IMR-90 (cell line): Measurements from ENCODE around the gene SLIT3. TPM values are rescaled to one million over a fixed set of nuclear protein-coding genes. Genes with fewer than 3 reads are reported as not detected.

Experiments
- ATAC-seq: fragments of 200-7000 bp; cut with Tn5 transposase; 2 replicates; pipeline ENCODE4 v1.9.1; 2020; ENCODE audit warnings: low read depth, mild to moderate bottlenecking, moderate library complexity
- BruUV-seq: library from RNA; stranded (reverse); fragments of 400-500 nt; replicated peaks from 2 replicates; lab custom pipeline; 2021; lab: Mats Ljungman, UMichigan
- CTCF ChIA-PET: fragments of 300-600 bp; formaldehyde crosslinking; extraction: SDS; loops from one replicate; lab custom pipeline; 2021; ENCODE audit warnings: antibody characterized with exemption; lab: Yijun Ruan, JAX
- POLR2A ChIA-PET: fragments of 300-600 bp; sonication (Branson Sonifier 250); formaldehyde crosslinking; loops from one replicate; lab custom pipeline; 2022; ENCODE audit warnings: antibody characterized with exemption; ENCODE audit not compliant: unreplicated experiment; lab: Charles Lee
- DNase-seq: peaks from one replicate; pipeline ENCODE4 v3.0.0; 2013
- H2AFZ ChIP-seq: replicated peaks from 2 replicates; pipeline ENCODE3; 2013; ENCODE audit warnings: low read length, mild to moderate bottlenecking; ENCODE audit not compliant: poor library complexity
- H2AK5ac ChIP-seq: 2 replicates; pipeline ENCODE4 v1.6.1; 2013; ENCODE audit warnings: low read depth, low read length, inconsistent platforms
- H2AK9ac ChIP-seq: replicated peaks from 2 replicates; pipeline ENCODE3; 2013; ENCODE audit warnings: mild to moderate bottlenecking, low read depth, low read length, moderate library complexity; ENCODE audit not compliant: poor library complexity
- H2BK120ac ChIP-seq: 2 replicates; pipeline ENCODE4 v1.6.1; 2013; ENCODE audit warnings: low read depth, low read length, inconsistent platforms
- H2BK15ac ChIP-seq: 3 replicates; pipeline ENCODE4 v1.6.1; 2013; ENCODE audit warnings: low read depth, low read length, inconsistent platforms
- H2BK20ac ChIP-seq: 2 replicates; pipeline ENCODE4 v1.6.1; 2013; ENCODE audit warnings: low read depth, mild to moderate bottlenecking, inconsistent platforms, low read length, moderate library complexity
- H2BK5ac ChIP-seq: 2 replicates; pipeline ENCODE4 v1.6.1; 2013; ENCODE audit warnings: mild to moderate bottlenecking, low read depth, low read length, inconsistent platforms; ENCODE audit not compliant: poor library complexity, severe bottlenecking
- H3K14ac ChIP-seq: replicated peaks from 2 replicates; pipeline ENCODE4 v1.6.1; 2013; ENCODE audit warnings: low read depth, low read length, inconsistent platforms
- H3K18ac ChIP-seq: 2 replicates; pipeline ENCODE4 v1.6.1; 2013; ENCODE audit warnings: low read depth, low read length, control low read depth
- H3K23ac ChIP-seq: 2 replicates; pipeline ENCODE4 v1.6.1; 2013; ENCODE audit warnings: low read depth, low read length, inconsistent platforms
- H3K27ac ChIP-seq: 2 replicates; pipeline ENCODE4 v1.5.1; 2013; ENCODE audit warnings: mild to moderate bottlenecking, control low read depth, low read length; ENCODE audit not compliant: insufficient read depth
- H3K27me3 ChIP-seq: 2 replicates; pipeline ENCODE4 v1.6.1; 2013; ENCODE audit warnings: low read length; ENCODE audit not compliant: control insufficient read depth, insufficient read depth
- H3K36me3 ChIP-seq: 2 replicates; pipeline ENCODE4 v1.6.1; 2013; ENCODE audit warnings: low read length, mixed read lengths; ENCODE audit not compliant: control insufficient read depth, insufficient read depth
- H3K4ac ChIP-seq: 2 replicates; pipeline ENCODE4 v1.6.1; 2013; ENCODE audit warnings: low read depth, low read length, inconsistent platforms
- H3K4me1 ChIP-seq: 2 replicates; pipeline ENCODE4 v1.6.1; 2013; ENCODE audit warnings: low read length, mixed read lengths; ENCODE audit not compliant: control insufficient read depth, insufficient read depth
- H3K4me2 ChIP-seq: 2 replicates; pipeline ENCODE4 v1.6.1; 2013; ENCODE audit warnings: low read depth, mild to moderate bottlenecking, control low read depth, low read length, moderate library complexity
- H3K4me3 ChIP-seq: 2 replicates; pipeline ENCODE4 v1.5.1; 2013; ENCODE audit warnings: low read depth, mild to moderate bottlenecking, control low read depth, low read length, moderate library complexity; ENCODE audit not compliant: insufficient read depth
- H3K56ac ChIP-seq: 2 replicates; pipeline ENCODE4 v1.6.1; 2013; ENCODE audit warnings: low read length, inconsistent platforms; ENCODE audit not compliant: insufficient read depth; ENCODE audit errors: extremely low read depth
- H3K79me1 ChIP-seq, 2 experiments: 2 replicates each; pipeline ENCODE4 v1.6.1; 2013; ENCODE audit warnings: low read length in 2 of 2, inconsistent platforms in 1 of 2, low read depth in 1 of 2
- H3K9ac ChIP-seq: 2 replicates; pipeline ENCODE4 v1.6.1; 2013; ENCODE audit warnings: low read depth, low read length, control low read depth
- H3K9me1 ChIP-seq: 2 replicates; pipeline ENCODE4 v1.6.1; 2013; ENCODE audit warnings: low read length, inconsistent platforms; ENCODE audit not compliant: insufficient read depth
- H3K9me3 ChIP-seq: 2 replicates; pipeline ENCODE4 v1.6.1; 2013; ENCODE audit warnings: low read length; ENCODE audit not compliant: control insufficient read depth, insufficient read depth
- H4K20me1 ChIP-seq: 2 replicates; pipeline ENCODE4 v1.6.1; 2013; ENCODE audit warnings: low read length, inconsistent platforms; ENCODE audit not compliant: insufficient read depth
- H4K5ac ChIP-seq: 2 replicates; pipeline ENCODE4 v1.6.1; 2013; ENCODE audit warnings: mild to moderate bottlenecking, low read depth, low read length, control low read depth
- H4K8ac ChIP-seq, 2 experiments: 2 replicates each; pipeline ENCODE4 v1.6.1; 2013; ENCODE audit warnings: low read depth in 2 of 2, low read length in 2 of 2, control low read depth in 1 of 2, inconsistent platforms in 1 of 2
- H4K91ac ChIP-seq: 2 replicates; pipeline ENCODE4 v1.6.1; 2013; ENCODE audit warnings: low read depth, low read length, inconsistent platforms; ENCODE audit not compliant: insufficient read depth
- BHLHE40 ChIP-seq: fragments of 150-350 bp; IDR thresholded peaks from 2 replicates; pipeline ENCODE4 v1.6.1; 2016; ENCODE audit warnings: mild to moderate bottlenecking, low read depth, low read length
- CEBPB ChIP-seq: IDR thresholded peaks from 2 replicates; pipeline ENCODE4 v1.6.1; 2012; ENCODE audit warnings: low read depth, low read length, improper control_type of control experiment
- CHD1 ChIP-seq: IDR thresholded peaks from 2 replicates; pipeline ENCODE4 v1.6.1; 2012; ENCODE audit warnings: low read depth, low read length, improper control_type of control experiment
- MAFK ChIP-seq: IDR thresholded peaks from 2 replicates; pipeline ENCODE4 v1.6.1; 2012; ENCODE audit warnings: low read depth, low read length, improper control_type of control experiment
- NFE2L2 ChIP-seq: fragments of 150-350 bp; IDR thresholded peaks from 2 replicates; pipeline ENCODE4 v1.6.1; 2016; ENCODE audit warnings: low read depth, mild to moderate bottlenecking, low read length
- SMC3 ChIP-seq: fragments of 150-350 bp; IDR thresholded peaks from 2 replicates; pipeline ENCODE4 v1.6.1; 2016; ENCODE audit warnings: low read depth, mild to moderate bottlenecking, antibody characterized with exemption, low read length, moderate library complexity
- USF2 ChIP-seq: fragments of 150-350 bp; IDR thresholded peaks from 2 replicates; pipeline ENCODE4 v1.6.1; 2017; ENCODE audit warnings: mild to moderate bottlenecking, antibody characterized with exemption, low read length, low read depth
- WGBS, 2 experiments: methylation state at CpG; one replicate each; pipeline versions ENCODE4 v1.1.5 to v1.1.7; 2013; ENCODE audit warnings: missing lambda C conversion rate in 2 of 2; ENCODE audit not compliant: insufficient read length in 1 of 2; ENCODE audit errors: extremely low coverage in 2 of 2; 5-methylcytosine and 5-hydroxymethylcytosine counted together
- dilution Hi-C: fragments of 300-500 bp; cut with HindIII; formaldehyde crosslinking; loops from one replicate; pipeline ENCODE4 v1.14.3; 2018; ENCODE audit warnings: low sequenced_read_pairs; ENCODE audit not compliant: unreplicated experiment
- in situ Hi-C: fragments of 300-500 bp; cut with MboI; formaldehyde crosslinking; loops from 3 replicates; pipeline ENCODE4 v1.14.3; 2019; ENCODE audit warnings: low sequenced_read_pairs, inconsistent platforms, mixed read lengths
- intact Hi-C: fragments of 100-400 bp; cut with micrococcal nuclease; formaldehyde crosslinking; loops from 2 replicates; pipeline ENCODE4 v1.10.0; 2022
- polyA plus RNA-seq, 3 experiments: library from polyadenylated mRNA; depleted of rRNA; stranded (reverse); fragments of >200 nt; gene quantifications; 2 replicates each; pipeline ENCODE4 v1.2.3, GENCODE V29; 2012; ENCODE audit warnings: low replicate concordance in 1 of 3
- total RNA-seq: library from RNA; depleted of rRNA; stranded (reverse); fragments of >200 nt; gene quantifications from 2 replicates; pipeline ENCODE4 v1.2.3, GENCODE V29; 2012
- TF ChIP-seq, protein P1 (sequence below): conservative IDR thresholded peaks from 2 replicates; pipeline ENCODE4 v1.5.1; 2012; ENCODE audit warnings: mild to moderate bottlenecking, low read depth, low read length, improper control_type of control experiment

The SLIT3 gene
- total and polyA plus RNA-seq, 2 of the 4 experiments (the other 2 are of a cell fraction), result 0.18 to 0.50 TPM

- intact Hi-C loops, result no loop called here
- H2BK5ac ChIP-seq, result no peak overlapping the region
- no peak overlapping the region for H2BK20ac ChIP-seq
- ChIA-PET POLR2A (no interaction called here), CTCF (interaction anchor here (1.6 kb wide), 1 partner anchor 11 kb away, joined by 3 read pairs; no protein-coding TSS in a partner anchor)
- H2BK15ac ChIP-seq, result no peak overlapping the region
- TF ChIP-seq NFE2L2, result no peak
- TF ChIP-seq BHLHE40, result no peak
- TF ChIP-seq USF2, result no peak
- TF ChIP-seq MAFK, result no peak
- TF ChIP-seq CHD1, result no peak
- no peak for TF ChIP-seq SMC3
- TF ChIP-seq, protein P1, sequence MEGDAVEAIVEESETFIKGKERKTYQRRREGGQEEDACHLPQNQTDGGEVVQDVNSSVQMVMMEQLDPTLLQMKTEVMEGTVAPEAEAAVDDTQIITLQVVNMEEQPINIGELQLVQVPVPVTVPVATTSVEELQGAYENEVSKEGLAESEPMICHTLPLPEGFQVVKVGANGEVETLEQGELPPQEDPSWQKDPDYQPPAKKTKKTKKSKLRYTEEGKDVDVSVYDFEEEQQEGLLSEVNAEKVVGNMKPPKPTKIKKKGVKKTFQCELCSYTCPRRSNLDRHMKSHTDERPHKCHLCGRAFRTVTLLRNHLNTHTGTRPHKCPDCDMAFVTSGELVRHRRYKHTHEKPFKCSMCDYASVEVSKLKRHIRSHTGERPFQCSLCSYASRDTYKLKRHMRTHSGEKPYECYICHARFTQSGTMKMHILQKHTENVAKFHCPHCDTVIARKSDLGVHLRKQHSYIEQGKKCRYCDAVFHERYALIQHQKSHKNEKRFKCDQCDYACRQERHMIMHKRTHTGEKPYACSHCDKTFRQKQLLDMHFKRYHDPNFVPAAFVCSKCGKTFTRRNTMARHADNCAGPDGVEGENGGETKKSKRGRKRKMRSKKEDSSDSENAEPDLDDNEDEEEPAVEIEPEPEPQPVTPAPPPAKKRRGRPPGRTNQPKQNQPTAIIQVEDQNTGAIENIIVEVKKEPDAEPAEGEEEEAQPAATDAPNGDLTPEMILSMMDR, result no peak
- TF ChIP-seq CEBPB, result no peak
- ATAC-seq (no peak), DNase-seq (no peak)
- H3K4me2 ChIP-seq, result no peak overlapping the region
- no peak overlapping the region for H4K91ac ChIP-seq
- no peak overlapping the region for H3K14ac ChIP-seq
- H4K20me1 ChIP-seq, result no peaks in the 10 kb centered on the region
- no peak overlapping the region for H3K23ac ChIP-seq
- no peaks in the 10 kb centered on the region for H3K27me3 ChIP-seq
- WGBS, 2 experiments, result 33% methylated on average over 1 of the region's 6 CpGs; no CpG with 5 or more reads in 1 of the 2 experiments
- no peak overlapping the region for H3K27ac ChIP-seq
- H2AK9ac ChIP-seq, result no peak overlapping the region
- no peak overlapping the region for H2AK5ac ChIP-seq
- no TSS peak for BruUV-seq
- no peaks in the 10 kb centered on the region for H3K79me1 ChIP-seq
- no peaks in the 10 kb centered on the region for H3K36me3 ChIP-seq
- H3K9ac ChIP-seq, result no peak overlapping the region
- in situ Hi-C loops, result loop anchor here (25.0 kb wide), 1 partner anchor 540 kb away; no protein-coding TSS in a partner anchor
- no peak overlapping the region for H4K8ac ChIP-seq
- H3K4ac ChIP-seq, result no peak overlapping the region
- no peak overlapping the region for H2BK120ac ChIP-seq
- no peaks in the 10 kb centered on the region for H3K4me1 ChIP-seq
- H2AFZ ChIP-seq, result no peak overlapping the region
- dilution Hi-C loops, result no loop called here
- H3K18ac ChIP-seq, result no peak overlapping the region
- H3K56ac ChIP-seq, result no peak overlapping the region
- no peak overlapping the region for H4K5ac ChIP-seq
- H3K9me3 ChIP-seq, result no peaks in the 10 kb centered on the region
- H3K4me3 ChIP-seq, result no peak overlapping the region
- H3K9me1 ChIP-seq, result no peaks in the 10 kb centered on the region
Measured at GRCh38 chr5:168802337-168802736, 498.6 kb downstream of the SLIT3 start.
